ENCODE results near the gene EIF6.
A peak's percentile ranks its signal among the peaks of the same experiment; 100 is the strongest.
"Not testable (repeated sequence)": the region's sequence is repeated elsewhere in the genome, so short reads cannot be mapped to it uniquely, and the experiment has no call there.

Gene EIF6

GRCh38 chr20:35277531-35278395, 6.8 kb downstream of the EIF6 start, which contains the start of gene MMP24OS:
MMP24OS (minus strand) TSS chr20:35278122; CDS start chr20:35277929, 193 bp downstream.
- peak; percentile 86 for DNase-seq

DNA sequence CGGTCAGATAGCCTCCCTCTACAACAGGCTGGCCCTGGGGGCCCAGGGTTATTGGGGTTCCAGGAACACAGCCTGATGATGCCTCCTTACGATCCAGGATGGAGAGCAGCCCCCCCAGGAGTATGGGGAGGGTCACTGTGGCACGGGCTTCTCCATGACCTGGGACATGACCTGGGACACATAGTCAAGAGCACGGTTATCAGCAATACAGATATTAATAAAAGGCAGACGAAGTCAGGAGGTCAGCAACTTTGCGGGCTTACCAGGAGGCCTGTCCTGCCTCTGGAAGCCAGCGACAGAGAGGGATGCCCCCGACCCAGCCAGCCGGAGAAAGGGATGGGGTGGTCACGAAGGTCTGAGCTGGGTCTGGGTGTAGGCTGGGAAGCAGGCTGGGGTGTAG, 7.4 kb downstream of the EIF6 start:
- no peak for DNase-seq

- DNase-seq: no peak
These were observed 8.2 kb downstream of the EIF6 start for GRCh38 chr20:35276408-35276807.

GRCh38 chr20:35275741-35276251, 8.8 kb downstream of the EIF6 start:
- no peak for DNase-seq

DNA sequence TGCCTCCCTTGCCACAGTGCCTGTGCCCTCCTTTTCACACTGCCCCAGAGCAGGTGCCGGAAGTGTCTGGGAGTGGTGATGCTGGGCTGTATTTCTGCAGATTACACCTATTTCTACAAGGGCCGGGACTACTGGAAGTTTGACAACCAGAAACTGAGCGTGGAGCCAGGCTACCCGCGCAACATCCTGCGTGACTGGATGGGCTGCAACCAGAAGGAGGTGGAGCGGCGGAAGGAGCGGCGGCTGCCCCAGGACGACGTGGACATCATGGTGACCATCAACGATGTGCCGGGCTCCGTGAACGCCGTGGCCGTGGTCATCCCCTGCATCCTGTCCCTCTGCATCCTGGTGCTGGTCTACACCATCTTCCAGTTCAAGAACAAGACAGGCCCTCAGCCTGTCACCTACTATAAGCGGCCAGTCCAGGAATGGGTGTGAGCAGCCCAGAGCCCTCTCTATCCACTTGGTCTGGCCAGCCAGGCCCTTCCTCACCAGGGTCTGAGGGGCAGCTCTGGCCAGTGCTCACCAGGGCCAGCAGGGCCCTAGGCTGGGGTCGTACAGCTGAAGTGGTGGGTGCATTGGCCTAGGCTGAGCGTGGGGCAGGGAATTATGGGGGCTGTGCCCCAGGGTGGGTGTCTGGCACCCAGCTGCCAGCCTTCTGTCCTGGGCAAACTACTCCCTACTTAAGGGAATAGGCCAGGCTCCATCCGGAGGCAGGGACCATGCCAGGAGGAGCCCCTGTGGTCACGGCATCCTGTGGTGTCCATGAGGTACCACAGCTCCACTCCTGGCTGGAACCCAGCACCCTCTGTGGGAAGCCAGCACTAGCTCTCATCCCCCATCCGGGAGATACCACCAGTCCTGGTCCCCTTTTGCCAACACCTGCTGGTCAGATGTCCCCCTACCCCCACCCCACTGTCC, 10.1 kb downstream of the EIF6 start:
- DNase-seq: no peak

DNA sequence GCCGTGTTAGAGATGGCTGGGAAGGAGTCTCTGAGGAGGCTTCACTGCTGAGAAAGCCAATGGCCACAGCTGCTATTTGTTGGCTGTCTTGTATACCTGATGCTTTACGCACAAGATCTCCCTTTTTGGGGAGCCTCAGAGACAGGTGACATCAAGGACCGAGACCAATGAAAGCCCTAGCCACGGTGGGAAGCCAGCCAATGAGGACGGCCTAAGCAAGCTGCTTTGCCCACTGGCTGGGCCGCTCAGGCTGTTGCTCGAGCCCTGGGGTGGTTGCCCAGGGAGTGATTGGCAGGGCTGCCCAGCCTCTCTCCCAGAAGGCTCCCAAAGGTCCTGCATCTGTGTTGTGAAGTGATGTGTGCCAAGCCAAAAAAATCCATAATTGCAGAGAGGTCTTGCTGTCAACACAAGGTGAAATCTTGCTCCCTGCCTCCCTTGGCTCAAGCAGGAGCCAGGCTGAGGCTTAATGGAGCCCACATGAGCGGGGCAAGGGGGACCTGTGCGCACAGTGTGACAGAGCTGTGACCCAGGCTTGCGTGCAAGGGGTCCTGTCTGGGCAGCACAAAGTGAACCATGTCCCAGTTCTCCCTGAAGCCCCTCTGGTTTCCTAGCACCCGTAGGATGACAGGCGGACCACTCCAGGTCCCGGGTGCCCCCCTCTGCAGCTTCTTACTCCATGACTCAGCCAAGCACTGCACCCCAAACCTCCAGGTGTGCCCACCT, 11.0 kb downstream of the EIF6 start:
- DNase-seq: no peak

GRCh38 chr20:35271904-35272303, 12.7 kb downstream of the EIF6 start:
- DNase-seq: no peak

GRCh38 chr20:35271073-35271882, 13.3 kb downstream of the EIF6 start:
- no peak for DNase-seq

DNA sequence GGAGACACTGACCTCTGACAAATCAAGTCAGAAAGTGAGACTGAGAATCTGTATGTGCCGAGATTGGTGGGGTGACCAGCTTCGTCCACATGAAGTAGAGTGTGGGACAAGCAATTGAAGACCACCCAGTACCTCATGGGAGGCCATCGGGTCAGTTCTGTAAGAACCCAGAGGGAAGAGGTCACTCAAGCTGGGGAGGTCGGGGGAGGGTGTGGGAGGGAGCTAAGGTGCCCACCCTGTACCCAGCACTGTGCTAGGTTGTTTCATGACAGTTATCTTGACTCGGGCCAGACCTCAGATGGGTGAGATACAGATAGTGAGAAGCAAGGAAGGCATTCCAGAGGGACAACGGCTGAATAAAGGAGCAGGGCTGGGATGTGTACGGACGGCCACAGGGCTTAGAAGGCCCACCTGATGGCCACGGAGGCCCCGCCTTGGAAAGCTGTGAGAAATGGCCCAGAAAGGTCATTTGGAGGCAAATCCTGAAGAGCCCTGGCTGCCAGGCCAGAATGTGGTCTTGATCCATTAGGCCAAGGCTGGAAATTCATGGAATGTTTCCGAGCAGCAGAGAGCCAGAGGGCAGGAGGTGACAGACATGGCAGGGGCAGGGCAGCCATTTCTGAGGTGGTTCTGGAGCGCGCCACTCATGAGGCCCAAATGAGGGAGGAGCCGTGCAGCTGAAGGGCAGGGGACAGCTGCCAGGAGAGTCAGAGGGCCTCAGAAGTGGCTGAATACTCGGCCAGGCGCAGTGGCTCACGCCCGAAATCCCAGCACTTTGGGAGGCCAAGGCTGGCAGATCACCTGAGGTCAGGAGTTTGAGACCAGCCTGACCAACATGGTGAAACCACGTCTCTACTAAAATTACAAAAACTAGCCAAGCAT, 14.3 kb downstream of the EIF6 start:
- DNase-seq: no peak

DNA sequence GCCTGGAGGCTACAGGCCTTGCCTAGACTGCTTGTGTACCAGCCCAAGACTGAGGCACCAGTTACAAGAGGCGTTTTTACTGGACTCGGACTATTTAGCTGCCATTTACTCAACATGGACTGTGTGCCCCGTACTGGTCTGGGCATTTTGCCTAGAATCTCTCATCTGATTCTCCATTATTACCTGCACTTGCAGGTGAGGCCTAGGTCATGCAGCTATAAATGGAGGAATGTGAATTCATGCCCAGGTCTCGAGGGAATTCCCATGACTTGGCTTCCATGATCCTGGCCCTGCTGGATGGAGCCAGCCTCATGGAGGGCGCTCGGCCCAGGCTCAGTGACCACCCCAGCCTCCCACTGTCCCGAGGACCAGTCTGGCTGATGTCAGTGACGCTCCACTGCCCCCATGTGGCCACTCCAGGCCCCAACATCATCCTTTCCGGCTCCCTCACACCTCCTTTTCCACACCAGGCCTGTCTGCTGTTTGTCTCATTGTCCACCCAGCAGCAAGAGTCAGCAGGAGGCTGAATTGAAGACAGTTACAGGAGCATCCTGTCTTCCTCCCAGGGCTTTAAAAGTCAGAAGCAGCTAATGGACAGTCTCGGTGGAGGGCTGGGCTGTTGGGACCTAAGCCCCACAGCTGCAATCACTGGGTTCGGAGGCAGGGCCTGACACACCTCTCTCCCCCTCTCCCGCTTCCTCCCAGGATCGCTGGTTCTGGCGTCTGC, 15.4 kb downstream of the EIF6 start:
- peak; percentile 87 for DNase-seq

DNA sequence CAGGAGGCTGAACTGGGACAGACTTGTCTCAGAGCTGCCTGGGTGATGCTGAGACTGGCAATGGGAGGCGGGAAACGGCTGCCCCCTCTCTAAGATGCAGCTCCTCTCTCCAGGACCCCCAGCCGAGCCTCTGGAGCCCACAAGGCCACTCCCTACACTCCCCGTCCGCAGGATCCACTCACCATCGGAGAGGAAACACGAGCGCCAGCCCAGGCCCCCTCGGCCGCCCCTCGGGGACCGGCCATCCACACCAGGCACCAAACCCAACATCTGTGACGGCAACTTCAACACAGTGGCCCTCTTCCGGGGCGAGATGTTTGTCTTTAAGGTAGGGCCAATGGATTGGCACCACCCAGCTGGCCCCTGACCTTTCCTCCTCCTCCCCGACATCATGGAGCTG, 17.5 kb downstream of the EIF6 start:
- DNase-seq: no peak

DNA sequence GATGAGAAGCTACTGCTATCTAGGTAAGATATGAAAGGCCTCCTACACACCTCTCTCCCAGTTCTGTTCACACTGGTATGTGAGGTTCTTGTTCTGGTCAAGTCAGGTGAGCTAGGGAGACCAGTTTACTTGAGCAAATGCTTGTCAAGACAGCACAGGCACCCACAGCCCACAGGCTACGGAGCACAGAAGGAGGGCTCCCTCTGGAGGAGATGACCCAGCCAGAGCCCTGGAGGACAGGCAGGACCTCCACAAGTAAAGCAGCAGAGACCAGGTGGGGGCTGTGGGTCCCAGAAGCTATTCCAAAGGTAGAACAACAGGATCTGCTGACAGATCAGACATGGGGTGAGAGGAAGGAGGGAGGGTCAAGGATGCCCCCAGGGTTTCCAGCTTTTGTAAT, 19.8 kb downstream of the EIF6 start:
- no peak for DNase-seq

GRCh38 chr20:35263532-35264341, 20.8 kb downstream of the EIF6 start:
- DNase-seq: no peak

GRCh38 chr20:35262731-35263531, 21.6 kb downstream of the EIF6 start:
- DNase-seq: not testable (repeated sequence)

DNA sequence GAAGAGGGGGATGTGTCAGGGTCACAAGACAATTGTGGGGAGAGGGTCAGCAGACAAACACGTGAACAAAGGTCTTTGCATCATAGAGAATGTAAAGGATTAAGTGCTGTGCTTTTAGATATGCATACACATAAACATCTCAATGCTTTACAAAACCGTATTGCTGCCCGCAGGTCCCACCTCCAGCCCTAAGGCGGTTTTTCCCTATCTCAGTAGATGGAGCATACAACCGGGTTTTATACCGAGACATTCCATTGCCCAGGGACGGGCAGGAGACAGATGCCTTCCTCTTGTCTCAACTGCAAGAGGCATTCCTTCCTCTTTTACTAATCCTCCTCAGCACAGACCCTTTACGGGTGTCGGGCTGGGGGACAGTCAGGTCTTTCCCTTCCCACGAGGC, 22.3 kb downstream of the EIF6 start:
- DNase-seq: not testable (repeated sequence)

- no peak for DNase-seq
These were observed 24.1 kb downstream of the EIF6 start for GRCh38 chr20:35260426-35260825.

DNA sequence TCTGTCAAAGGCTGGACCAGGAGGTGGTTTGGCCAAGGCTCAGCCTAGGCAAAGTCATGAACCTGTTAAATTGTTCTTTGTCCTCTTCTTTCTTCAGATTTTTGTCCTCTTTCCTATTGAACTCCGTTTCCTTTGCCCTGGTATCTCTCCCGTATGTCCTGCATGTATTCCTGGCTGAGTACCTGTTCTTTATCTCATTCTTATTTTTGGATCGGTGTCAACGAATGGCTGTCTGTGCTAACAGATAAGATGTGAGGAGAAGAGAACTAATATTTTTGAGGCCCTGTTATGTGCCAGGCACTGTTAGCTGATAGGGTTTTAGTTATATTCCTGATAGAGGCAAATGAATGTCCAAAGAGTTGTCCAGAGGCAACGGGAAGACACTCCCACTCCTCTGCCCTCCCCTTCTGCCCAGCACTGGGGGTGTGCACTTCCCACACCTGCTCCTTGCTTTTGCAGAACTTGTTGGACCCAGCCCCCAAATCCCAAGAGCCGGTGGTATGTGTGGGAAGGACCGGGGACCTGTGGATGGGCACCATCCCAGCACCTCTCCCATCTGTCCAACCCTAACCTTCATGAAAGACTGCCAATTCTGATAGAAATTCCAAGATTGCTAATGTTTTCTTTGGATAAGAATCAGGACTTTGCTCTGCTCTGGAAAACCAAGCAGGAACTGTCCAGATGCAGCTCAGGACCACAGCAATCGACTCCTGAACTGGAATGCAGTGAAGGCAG, 27.2 kb downstream of the EIF6 start:
- no peak for DNase-seq

All from 8988T (cell line).